Endodermal cell (in vitro differentiated cells): Measurements from ENCODE around the gene HSFX3. TPM values are rescaled to one million over a fixed set of nuclear protein-coding genes. Genes with fewer than 3 reads are reported as not detected.

ENCODE experiments used
- DNase-seq: peaks from one replicate; pipeline ENCODE4 v3.0.0-alpha.2; 2017
- H3K27ac ChIP-seq: 2 replicates; pipeline ENCODE4 v1.5.1; 2013; ENCODE audit warnings: mild to moderate bottlenecking, low read depth, low read length, moderate library complexity
- H3K27me3 ChIP-seq: 2 replicates; pipeline ENCODE4 v1.6.1; 2013; ENCODE audit warnings: mild to moderate bottlenecking, low read length, moderate library complexity; ENCODE audit not compliant: insufficient read depth, control insufficient read depth, poor library complexity, severe bottlenecking
- H3K36me3 ChIP-seq: 2 replicates; pipeline ENCODE4 v1.7.0; 2013; ENCODE audit warnings: mild to moderate bottlenecking, low read length, moderate library complexity; ENCODE audit not compliant: control insufficient read depth, insufficient read depth
- H3K4me1 ChIP-seq: one replicate; pipeline ENCODE4 v1.7.0; 2013; ENCODE audit warnings: low read length; ENCODE audit not compliant: control insufficient read depth, insufficient read depth
- H3K4me3 ChIP-seq: 2 replicates; pipeline ENCODE4 v1.5.1; 2013; ENCODE audit warnings: mild to moderate bottlenecking, low read length, moderate library complexity
- H3K9ac ChIP-seq: 2 replicates; pipeline ENCODE4 v1.6.1; 2013; ENCODE audit warnings: mild to moderate bottlenecking, low read length, moderate library complexity; ENCODE audit not compliant: poor library complexity, severe bottlenecking; ENCODE audit errors: extremely low read depth
- H3K9me3 ChIP-seq: 2 replicates; pipeline ENCODE4 v1.6.1; 2013; ENCODE audit warnings: mild to moderate bottlenecking, low read length, moderate library complexity; ENCODE audit not compliant: control insufficient read depth
- H3K27ac Mint-ChIP-seq: 2 replicates; pipeline ENCODE4 v1.8.0; 2020; ENCODE audit warnings: mixed read lengths
- H3K27me3 Mint-ChIP-seq: 2 replicates; pipeline ENCODE4 v1.8.0; 2021; ENCODE audit warnings: mild to moderate bottlenecking, mixed read lengths; ENCODE audit not compliant: insufficient read depth
- H3K36me3 Mint-ChIP-seq: 2 replicates; pipeline ENCODE4 v1.8.0; 2020; ENCODE audit warnings: low read depth, mixed read lengths
- H3K4me1 Mint-ChIP-seq: 2 replicates; pipeline ENCODE4 v1.8.0; 2020; ENCODE audit warnings: mixed read lengths
- H3K4me3 Mint-ChIP-seq: 2 replicates; pipeline ENCODE4 v1.8.0; 2020; ENCODE audit warnings: mild to moderate bottlenecking, moderate library complexity, mixed read lengths
- H3K9me3 Mint-ChIP-seq: 2 replicates; pipeline ENCODE4 v1.8.0; 2020; ENCODE audit warnings: mild to moderate bottlenecking, mixed read lengths
- CTCF ChIP-seq: fragments of 200-600 bp; sonication (generic); conservative IDR thresholded peaks from 2 replicates; pipeline ENCODE4 v1.5.0; 2021; ENCODE audit warnings: antibody characterized with exemption, mild to moderate bottlenecking
- WGBS, 2 experiments: methylation state at CpG; one replicate each; pipeline versions ENCODE4 v1.1.5 to v1.1.7; 2013; ENCODE audit warnings: missing lambda C conversion rate in 2 of 2, mixed read lengths in 1 of 2; ENCODE audit not compliant: insufficient coverage in 1 of 2, insufficient read length in 1 of 2; 5-methylcytosine and 5-hydroxymethylcytosine counted together
- total RNA-seq, 2 donors: library from RNA; stranded (reverse); fragmentation: NEBNext Ultra II Directional in 1 of 2; extraction: Animal tissue kit (Norgen Biotek cat#: 25700) in 1 of 2; gene quantifications; 2 replicates in 1 of 2; 3 replicates in 1 of 2; pipeline ENCODE4 v1.2.1, GENCODE V29; 2021

The HSFX3 gene
- total RNA-seq, 2 donors from 2014 or later = not detected

GRCh38 chrX:149518236-149518635, 31.5 kb downstream of the HSFX3 start:
- Histone ChIP-seq H3K27ac (no peak overlapping the region), H3K9ac (no peak overlapping the region), H3K9me3 (no peaks in the 10 kb centered on the region), H3K36me3 (no peaks in the 10 kb centered on the region), H3K4me3 (no peak overlapping the region), H3K27me3 (no peaks in the 10 kb centered on the region), H3K4me1 (no peaks in the 10 kb centered on the region)
- H3K4me3 Mint-ChIP-seq = no peak overlapping the region
- WGBS, 2 experiments = 83 to 96% methylated on average over 1 to 7 of the region's 7 CpGs
- peaks cover 18% of the 10 kb centered on the region for H3K4me1 Mint-ChIP-seq
- H3K27ac Mint-ChIP-seq = no peak overlapping the region
- DNase-seq = no peak
- no peaks in the 10 kb centered on the region for H3K27me3 Mint-ChIP-seq
- H3K9me3 Mint-ChIP-seq = peaks cover 73% of the 10 kb centered on the region
- no peak for TF ChIP-seq CTCF
- H3K36me3 Mint-ChIP-seq = peaks cover 1% of the 10 kb centered on the region

- Histone ChIP-seq H3K4me3 (no peak overlapping the region), H3K27ac (no peak overlapping the region), H3K9ac (no peak overlapping the region), H3K36me3 (no peaks in the 10 kb centered on the region), H3K27me3 (no peaks in the 10 kb centered on the region), H3K9me3 (no peaks in the 10 kb centered on the region), H3K4me1 (no peaks in the 10 kb centered on the region)
- no peak overlapping the region for H3K4me3 Mint-ChIP-seq
- no peak for TF ChIP-seq CTCF
- peaks cover 1% of the 10 kb centered on the region for H3K36me3 Mint-ChIP-seq
- H3K27ac Mint-ChIP-seq = no peak overlapping the region
- H3K27me3 Mint-ChIP-seq = no peaks in the 10 kb centered on the region
- no peak for DNase-seq
- peaks cover 19% of the 10 kb centered on the region for H3K4me1 Mint-ChIP-seq
- H3K9me3 Mint-ChIP-seq = peaks cover 72% of the 10 kb centered on the region
- WGBS, 2 experiments = 100% methylated on average over 1 of the region's 1 CpG; no CpG with 5 or more reads in 1 of the 2 experiments
These were observed 32.4 kb downstream of the HSFX3 start for GRCh38 chrX:149517308-149517707.

- no peak overlapping the region for H3K9ac ChIP-seq
- H3K27ac Mint-ChIP-seq = no peak overlapping the region
- H3K4me3 ChIP-seq = no peak overlapping the region
- peaks cover 70% of the 10 kb centered on the region for H3K9me3 Mint-ChIP-seq
- no peak overlapping the region for H3K4me3 Mint-ChIP-seq
- no peaks in the 10 kb centered on the region for H3K27me3 Mint-ChIP-seq
- peaks cover 19% of the 10 kb centered on the region for H3K4me1 Mint-ChIP-seq
- WGBS, 2 experiments = 87% methylated on average over 2 of the region's 2 CpGs; no CpG with 5 or more reads in 1 of the 2 experiments
- peaks cover 1% of the 10 kb centered on the region for H3K36me3 Mint-ChIP-seq
- no peak overlapping the region for H3K27ac ChIP-seq
- H3K9me3 ChIP-seq = no peaks in the 10 kb centered on the region
- H3K27me3 ChIP-seq = no peaks in the 10 kb centered on the region
- no peaks in the 10 kb centered on the region for H3K4me1 ChIP-seq
- no peaks in the 10 kb centered on the region for H3K36me3 ChIP-seq
- DNase-seq = no peak
- no peak for TF ChIP-seq CTCF
These were observed 33.1 kb downstream of the HSFX3 start for GRCh38 chrX:149516604-149517003.
